CD4-positive, alpha-beta T cell treated with Interleukin-1 beta for 1 hour (primary cell): ENCODE data around the gene VPS35L.

Source experiments
- DNase-seq, 2 donors: peaks; one replicate each; pipeline ENCODE4 v3.0.0-alpha.2; 2020 to 2022

Gene VPS35L, protein sequence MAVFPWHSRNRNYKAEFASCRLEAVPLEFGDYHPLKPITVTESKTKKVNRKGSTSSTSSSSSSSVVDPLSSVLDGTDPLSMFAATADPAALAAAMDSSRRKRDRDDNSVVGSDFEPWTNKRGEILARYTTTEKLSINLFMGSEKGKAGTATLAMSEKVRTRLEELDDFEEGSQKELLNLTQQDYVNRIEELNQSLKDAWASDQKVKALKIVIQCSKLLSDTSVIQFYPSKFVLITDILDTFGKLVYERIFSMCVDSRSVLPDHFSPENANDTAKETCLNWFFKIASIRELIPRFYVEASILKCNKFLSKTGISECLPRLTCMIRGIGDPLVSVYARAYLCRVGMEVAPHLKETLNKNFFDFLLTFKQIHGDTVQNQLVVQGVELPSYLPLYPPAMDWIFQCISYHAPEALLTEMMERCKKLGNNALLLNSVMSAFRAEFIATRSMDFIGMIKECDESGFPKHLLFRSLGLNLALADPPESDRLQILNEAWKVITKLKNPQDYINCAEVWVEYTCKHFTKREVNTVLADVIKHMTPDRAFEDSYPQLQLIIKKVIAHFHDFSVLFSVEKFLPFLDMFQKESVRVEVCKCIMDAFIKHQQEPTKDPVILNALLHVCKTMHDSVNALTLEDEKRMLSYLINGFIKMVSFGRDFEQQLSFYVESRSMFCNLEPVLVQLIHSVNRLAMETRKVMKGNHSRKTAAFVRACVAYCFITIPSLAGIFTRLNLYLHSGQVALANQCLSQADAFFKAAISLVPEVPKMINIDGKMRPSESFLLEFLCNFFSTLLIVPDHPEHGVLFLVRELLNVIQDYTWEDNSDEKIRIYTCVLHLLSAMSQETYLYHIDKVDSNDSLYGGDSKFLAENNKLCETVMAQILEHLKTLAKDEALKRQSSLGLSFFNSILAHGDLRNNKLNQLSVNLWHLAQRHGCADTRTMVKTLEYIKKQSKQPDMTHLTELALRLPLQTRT

GRCh38 chr16:19555186-19555937, at the start of gene VPS35L:
Gene VPS35L, plus strand, starts transcription at chr16:19555703. Its CDS starts 27 bp downstream, at chr16:19555730.
- DNase-seq, result peak; percentile 97 to 98

GRCh38 chr16:19506965-19507364, 48.5 kb upstream of the VPS35L start:
- DNase-seq, result no peak

DNA sequence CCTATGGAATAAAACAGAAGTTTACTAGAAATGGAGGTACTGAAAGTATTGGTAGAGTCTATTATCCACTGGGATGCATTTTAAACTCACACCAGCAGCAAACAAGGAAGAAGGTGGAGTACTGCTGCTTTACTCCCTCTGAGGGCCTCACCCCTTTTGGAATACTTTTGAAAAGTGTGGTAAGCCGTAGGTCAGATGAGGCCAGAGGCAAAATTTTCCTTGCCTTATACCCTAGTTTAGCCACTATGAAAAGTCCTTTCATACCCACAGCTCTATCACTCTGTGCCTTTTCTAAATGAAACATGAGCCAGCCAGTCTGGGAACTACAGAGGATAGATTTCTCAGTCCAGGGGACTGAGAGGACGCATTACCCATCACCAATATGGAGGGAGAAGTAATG, 47.6 kb upstream of the VPS35L start:
- no peak for DNase-seq

DNA sequence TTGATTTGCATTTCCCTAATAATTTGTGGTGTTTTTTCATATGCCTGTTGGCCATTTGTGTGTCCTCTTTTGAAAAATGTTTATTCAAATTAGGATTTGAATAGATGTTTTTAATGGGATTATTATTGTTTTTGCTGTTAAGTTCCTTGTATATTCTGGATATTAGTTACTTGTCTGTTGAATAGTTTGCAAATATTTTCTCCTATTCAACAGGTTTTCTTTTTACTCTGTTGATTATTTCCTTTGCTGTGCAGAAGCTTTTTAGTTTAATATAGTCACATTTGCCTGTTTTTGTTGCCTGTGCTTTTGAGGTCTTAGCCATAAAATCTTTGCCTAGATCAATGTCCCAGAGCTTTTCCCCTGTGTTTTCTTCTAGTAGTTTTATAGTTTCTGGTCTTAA, 43.2 kb upstream of the VPS35L start:
- DNase-seq, result no peak

GRCh38 chr16:19513377-19514053, 42.0 kb upstream of the VPS35L start:
- DNase-seq, result no peak

GRCh38 chr16:19515757-19516156, 39.7 kb upstream of the VPS35L start:
- DNase-seq, result no peak

DNA sequence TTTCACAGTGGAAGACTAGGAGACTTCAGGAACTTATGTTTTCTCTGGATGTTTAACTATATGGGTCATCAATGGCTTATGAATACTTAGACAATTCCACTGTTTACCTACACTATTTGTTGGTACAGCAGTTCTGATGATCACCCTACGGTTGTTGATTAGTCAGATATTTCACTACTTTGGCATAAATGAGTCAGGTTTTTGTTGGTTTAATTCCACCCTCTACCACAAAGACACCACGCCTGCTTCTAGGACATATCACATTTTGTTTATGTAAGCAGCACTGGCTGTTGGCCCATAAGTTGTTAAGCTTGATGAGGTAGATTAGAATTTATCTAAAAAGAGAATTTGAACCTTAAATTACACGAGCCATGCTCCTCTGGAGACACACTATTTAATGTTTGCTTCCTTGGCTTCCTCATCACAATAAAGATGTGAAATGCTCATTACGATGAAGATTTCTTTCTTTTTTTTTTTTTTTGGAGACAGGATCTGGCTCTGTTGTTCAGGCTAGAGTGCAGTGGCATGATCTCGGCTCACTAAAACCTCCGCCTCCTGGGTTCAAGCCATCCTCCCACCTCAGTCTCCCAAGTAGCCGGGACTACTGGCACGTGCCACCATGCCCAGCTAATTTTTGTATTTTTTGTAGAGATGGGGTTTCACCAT, 37.9 kb upstream of the VPS35L start:
- DNase-seq, result no peak

- DNase-seq, result no peak
These were observed 37.1 kb upstream of the VPS35L start for GRCh38 chr16:19518388-19518787.

- no peak for DNase-seq
These were observed 34.6 kb upstream of the VPS35L start for GRCh38 chr16:19520861-19521331.

DNA sequence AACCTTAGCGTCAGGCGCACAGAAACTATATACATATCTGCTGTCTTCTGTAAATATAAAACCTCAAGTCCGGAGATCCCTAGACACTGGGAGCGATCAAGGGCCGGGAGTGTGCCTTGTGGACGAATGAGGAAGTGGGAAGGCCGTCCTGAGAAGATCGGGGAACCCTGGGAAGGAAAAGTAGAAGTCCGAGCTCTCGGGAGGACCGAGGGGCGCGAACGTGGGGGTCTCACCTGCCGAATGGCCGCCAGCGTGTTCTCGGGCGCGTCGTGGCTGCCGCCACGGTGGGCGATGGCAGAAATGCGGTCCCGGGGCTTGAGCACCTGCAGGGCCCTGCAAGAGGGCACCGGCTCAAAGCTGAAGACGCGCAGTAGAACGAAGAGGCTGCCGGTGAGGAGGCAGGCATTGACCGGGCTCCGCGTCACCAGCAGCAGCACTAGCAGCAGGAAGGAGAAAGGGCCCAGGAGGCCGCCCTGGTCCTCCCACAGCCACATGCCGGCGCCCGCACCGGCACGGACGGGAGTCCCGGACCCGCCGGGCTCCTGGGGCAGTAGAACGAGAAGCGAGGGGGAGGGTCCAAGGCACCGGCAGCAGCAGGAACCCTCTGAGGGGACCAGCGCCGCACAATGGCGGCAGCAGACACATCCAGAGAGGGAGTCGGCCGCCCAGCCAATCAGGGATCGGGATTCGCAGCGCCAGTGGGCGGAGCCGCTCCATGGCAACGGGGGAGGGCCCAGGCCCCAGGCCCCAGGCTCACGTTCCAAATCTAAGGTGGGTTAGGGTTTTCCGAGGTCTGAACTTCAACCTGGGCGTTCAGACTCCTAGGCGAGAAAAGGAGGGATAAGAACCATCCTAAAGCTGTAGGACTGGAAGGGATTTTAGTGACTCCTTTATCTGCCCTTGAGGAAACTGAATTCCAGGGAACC, 33.8 kb upstream of the VPS35L start, which contains the start of gene GDE1:
GDE1 (minus strand) TSS at position 628 of the 926 bp plus-strand sequence; CDS start at position 494, 134 bp downstream.
- peak; percentile 92 to 94 for DNase-seq

DNA sequence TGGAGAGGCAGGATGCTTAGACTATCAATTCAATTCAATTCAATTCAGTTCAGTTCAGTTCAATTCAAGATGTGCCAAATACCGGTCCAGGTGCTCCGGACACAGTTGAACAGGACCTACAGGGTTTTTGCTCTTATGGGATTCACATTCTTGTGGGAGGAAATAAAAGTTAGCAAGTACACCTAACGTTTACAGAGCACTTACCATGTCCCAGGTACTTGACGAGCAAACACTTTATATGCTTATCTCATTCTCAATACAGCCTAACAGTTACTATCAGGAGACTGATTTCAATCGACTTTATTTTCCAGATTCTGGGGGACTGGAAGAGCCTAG, 33.1 kb upstream of the VPS35L start:
- no peak for DNase-seq

- DNase-seq, result no peak
These were observed 32.7 kb upstream of the VPS35L start for GRCh38 chr16:19522760-19523159.

DNA sequence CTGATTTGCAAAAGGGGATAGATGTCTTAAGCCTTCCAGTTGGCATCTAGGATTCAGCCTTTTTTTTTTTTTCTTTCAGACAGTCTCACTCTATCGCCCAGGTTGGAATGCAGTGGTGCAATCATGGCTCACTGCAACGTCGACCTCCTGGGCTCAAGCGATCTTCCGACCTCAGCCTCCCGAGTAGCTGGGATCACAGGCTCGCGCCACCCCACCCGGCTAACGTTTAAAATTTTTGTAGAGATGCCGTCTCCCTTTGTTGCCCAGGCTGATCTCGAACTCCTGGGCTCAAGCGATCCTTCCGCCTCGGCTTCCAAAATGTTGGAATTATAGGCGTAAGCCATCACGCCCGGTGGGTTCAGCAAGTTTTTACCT, 32.3 kb upstream of the VPS35L start:
- no peak for DNase-seq

- peak; percentile 93 to 94 for DNase-seq
These were observed 31.7 kb upstream of the VPS35L start, which contains the start of gene CCP110 for GRCh38 chr16:19523559-19524355. Gene CCP110, plus strand, starts transcription at chr16:19523942. Its CDS starts 3,940 bp downstream, at chr16:19527882.

- no peak for DNase-seq
These were observed 31.2 kb upstream of the VPS35L start for GRCh38 chr16:19524356-19524615.

- no peak for DNase-seq
These were observed 30.7 kb upstream of the VPS35L start for GRCh38 chr16:19524616-19525384.

GRCh38 chr16:19525385-19525723, 30.1 kb upstream of the VPS35L start:
- DNase-seq, result no peak

DNA sequence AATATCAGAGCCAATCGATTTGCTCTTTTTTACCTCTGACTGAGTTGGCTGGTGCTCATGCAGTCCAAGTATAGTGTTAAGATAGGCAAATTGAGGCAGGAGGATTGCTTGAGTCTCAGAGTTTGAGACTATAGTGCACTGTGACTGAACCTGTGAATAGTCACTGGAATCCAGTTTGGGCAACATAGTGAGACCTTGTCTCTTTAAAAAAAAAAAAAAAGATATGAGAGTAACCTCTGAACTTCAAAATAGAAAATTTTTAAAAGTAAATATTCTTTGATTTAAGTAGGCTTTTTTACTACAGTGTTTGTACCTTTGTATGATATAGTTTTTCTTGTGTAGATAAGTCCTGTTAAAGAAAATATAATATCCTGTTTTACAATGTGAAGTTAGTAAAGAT, 28.3 kb upstream of the VPS35L start:
- no peak for DNase-seq

DNA sequence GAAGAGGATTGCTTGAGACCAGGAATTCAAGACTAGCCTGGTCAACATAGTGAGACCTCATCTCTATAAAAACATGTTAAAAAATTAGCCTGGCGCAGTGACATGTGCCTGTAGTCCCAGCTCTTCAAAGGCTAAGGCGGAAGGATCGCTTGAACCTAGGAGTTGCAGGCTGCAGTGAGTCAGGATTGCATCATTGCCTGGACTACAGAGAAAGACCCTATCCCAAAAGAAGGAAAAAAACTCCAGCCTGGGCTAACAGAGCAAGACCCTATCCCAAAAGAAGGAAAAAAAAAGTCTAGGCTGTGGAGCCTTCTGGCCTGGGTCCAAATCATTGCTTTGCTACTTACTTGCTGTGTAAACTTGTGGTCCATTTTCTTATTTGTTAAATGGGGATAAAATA, 26.8 kb upstream of the VPS35L start:
- no peak for DNase-seq
